Measurements from ENCODE around the gene CTNNA2.

The CTNNA2 gene

DNA sequence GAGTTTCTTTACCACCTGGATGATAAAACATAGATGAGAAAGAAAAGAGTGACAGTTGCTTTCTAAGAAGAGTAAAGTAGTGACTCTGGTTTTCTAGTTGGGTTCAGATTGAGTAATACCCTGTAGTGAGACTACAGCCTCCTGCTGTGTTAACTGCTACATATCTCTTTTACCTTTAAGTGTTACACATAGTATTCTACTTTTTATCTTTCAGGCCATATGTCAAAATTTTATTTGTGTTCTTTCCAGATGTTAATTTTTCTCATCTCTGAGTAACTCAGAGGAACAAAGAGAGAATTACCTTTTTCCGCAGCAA is 348.2 kb downstream of the CTNNA2 start:
- no peak for DNase-seq

DNA sequence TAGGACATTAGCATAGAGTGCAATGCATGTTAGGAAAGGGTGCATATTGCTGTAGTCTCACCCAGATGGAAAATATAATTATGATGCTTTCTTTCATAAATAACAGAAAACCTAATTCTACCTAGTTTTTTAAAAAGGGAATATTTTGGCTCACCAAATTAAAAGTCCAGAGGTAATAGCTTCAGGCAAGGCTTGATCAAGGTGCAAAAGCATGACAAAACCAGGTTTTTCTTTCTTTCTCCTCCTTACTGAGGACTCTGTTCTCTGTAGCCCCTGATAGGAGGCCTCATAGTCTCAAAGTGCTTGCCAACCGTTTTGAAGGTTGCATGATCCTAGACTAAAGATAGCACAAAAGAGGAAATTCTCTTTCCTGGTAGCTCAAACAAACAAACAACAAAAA is 349.9 kb downstream of the CTNNA2 start:
- no peak for DNase-seq

DNA sequence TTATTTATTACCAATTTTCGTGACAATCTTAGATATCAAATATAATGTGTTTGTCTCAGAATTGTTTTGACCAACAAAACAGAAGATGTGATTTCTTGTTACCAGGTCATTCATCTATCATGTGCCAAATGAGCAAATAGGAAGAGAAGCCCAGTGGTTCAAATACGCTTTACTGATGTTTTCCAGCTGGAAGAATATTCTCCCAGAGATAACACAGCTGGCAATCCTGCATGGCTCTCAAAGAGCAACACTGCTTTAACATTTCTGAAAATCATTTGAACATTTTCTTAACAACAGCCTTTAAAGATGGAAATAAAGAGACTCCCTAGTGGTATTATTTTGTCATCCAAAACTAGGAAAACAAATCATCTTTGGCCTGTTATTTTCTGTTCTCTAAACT is 359.8 kb downstream of the CTNNA2 start:
- DNase-seq: no peak

DNA sequence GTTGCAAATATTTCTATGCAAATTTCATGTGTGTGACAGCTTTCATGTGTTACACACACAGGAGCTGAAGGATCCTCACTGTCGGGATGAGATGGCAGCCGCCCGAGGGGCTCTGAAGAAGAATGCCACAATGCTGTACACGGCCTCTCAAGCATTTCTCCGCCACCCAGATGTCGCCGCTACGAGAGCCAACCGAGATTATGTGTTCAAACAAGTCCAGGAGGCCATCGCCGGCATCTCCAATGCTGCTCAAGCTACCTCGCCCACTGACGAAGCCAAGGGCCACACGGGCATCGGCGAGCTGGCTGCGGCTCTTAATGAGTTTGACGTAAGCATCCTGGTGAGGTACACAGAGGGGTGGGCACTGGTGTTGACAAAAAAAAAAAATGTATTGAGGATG is 361.2 kb downstream of the CTNNA2 start:
- no peak for DNase-seq

DNA sequence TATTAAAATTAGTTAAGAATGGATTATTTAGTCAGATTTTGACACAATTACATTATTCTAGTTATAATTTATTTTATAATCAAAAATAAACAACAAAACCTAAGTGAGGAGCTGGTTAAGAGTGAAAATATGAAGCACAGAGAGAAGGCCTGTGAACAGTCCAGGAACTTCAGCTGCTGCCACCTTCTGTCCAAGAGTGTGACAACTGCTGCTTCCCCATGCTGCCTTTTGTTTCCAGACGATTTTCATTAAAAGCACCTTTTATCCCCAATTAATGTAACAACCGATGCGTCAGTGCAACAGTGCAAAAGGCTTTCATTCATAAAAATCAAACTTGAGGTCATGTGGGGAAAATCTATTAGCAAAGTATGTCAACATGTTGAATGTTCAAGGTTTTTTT is 363.6 kb downstream of the CTNNA2 start:
- no peak for DNase-seq

DNA sequence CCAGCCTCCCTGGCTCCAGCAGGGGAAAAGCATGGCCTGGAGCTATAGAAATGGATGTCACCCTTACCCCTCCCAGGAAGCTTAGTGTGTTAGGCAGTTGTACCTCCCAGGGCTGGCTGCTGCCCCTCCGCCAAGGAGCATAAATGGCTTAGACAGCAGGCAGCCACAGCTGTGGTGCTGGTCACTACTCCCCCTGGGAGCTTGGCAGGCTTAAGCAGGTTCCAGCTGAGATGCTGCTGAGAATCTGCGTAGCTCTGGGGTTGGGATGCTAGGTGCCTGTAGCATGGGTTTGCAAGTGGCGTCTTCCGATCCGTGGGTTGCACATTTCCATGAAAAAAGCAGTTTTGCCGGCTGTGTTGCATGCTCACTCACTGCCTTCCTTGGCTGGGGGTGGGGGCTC is 369.7 kb downstream of the CTNNA2 start:
- no peak for DNase-seq

DNA sequence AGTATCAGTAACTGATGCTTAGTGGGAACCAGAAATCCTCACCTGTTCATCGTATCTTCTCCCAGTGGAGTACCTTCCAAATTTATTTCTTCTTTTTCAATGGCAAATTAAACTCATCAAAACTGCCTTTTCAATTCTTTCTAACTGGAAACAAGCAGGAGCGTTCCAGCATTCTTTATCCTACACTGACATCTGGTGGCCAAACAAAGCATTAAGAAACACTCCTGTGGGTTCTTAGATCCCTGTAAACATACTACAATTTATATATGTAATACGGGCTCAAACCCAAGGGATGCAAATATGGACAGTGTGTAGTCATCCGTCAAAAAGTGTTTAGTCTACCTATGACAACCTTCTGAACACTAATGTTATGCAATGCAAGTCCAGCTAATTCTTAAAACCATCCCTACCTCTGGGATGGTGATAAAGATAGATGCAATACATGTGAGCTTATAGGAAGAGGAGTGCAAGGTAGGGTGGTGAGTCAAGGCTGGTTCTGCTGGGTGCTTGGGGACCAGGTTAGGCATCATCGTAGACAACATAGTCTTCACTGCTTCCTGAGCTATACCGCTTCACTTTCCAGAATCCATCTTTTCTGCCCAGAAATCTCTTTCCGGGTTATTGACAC is 375.0 kb downstream of the CTNNA2 start:
- DNase-seq: no peak

DNA sequence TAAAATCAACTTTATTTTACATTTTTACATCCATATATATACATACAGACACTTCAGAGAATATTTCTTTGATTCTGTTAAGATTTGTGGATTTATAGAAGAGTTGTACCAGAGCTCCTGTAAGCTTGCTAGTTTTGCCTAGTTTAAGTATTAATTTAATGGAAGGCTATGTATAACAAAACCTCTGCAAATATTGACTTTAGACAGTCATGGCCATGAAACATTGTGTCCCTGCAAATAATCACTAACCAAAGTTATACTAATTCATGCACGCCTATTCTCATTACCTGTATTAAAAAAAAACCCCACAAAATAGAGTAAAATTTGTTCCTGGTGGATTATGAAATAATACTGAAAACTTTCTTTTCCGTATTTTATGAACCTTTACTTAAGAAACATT is 379.3 kb downstream of the CTNNA2 start:
- DNase-seq: no peak

DNA sequence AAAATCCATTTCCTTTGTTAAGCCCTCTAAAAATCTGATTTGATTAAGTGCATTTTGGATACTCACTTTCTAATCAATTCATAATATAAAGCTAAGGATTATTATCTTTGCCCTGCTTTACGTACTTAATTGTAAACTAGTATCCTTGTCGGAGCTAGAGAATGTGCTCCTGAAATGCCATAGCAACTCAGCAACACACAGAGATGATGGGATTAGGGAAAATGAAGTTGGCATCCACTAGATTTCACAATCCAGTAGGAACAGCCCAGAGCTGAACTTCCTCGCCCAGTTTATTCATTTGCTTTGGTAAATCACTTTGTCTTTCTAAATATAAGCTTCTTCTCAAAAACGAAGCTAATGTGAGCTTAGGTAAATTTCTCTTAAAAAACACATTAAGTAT is 386.3 kb downstream of the CTNNA2 start:
- DNase-seq: no peak

DNA sequence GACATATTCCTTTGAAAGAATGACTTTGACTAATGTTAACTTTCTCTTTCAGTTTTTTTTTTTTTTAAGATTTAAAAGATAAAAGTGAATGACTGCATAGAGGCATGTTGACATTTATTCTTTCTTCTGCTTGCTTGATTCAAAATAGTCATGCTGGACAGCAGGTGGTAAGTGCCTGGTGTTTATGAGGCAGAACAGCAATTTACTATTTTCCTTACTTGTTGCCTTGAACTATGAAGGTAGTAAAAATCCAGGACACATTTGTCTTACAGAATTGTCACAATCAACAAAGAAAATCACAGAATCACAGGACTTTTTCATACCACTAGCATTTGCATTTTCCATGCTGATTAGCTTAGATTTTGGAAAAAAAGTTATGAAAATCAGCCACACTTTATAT is 388.3 kb downstream of the CTNNA2 start:
- DNase-seq: no peak

DNA sequence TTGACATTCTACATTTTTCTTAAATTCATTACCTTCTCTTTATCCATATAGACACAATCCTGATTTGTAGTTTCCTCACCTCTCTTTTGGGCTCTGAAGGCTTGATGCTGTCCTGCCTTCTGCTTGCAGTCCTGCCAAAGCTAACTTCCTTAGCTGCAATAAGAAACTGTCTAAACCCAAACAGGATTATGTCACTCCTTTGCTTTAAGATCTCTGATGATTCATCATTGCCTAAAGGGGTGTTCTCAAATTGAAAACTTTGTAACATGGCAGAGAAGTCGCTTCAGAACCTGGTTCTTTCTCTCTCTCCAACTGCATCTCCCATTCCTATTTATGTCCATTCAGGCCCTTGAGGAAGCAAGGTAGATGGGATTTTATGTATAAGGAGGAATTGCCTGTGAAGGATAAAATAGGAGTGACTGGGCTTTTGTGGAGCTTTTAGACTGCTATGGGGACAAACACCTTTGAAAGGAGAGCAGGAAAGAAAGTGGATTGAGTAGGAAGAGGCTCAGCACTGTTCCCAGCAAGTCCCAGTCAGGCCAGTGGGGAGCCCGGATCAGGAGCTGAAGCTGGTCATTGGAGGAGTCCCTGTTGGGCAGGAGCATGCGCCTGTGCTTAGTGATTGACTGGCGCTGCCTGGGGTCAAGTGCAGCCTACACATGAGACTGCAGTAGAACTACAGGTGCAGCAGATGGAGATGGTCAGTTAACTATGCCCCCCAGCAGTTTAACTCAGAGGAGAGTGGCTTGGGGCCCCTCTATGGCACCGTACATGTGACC is 390.6 kb downstream of the CTNNA2 start:
- DNase-seq: no peak

DNA sequence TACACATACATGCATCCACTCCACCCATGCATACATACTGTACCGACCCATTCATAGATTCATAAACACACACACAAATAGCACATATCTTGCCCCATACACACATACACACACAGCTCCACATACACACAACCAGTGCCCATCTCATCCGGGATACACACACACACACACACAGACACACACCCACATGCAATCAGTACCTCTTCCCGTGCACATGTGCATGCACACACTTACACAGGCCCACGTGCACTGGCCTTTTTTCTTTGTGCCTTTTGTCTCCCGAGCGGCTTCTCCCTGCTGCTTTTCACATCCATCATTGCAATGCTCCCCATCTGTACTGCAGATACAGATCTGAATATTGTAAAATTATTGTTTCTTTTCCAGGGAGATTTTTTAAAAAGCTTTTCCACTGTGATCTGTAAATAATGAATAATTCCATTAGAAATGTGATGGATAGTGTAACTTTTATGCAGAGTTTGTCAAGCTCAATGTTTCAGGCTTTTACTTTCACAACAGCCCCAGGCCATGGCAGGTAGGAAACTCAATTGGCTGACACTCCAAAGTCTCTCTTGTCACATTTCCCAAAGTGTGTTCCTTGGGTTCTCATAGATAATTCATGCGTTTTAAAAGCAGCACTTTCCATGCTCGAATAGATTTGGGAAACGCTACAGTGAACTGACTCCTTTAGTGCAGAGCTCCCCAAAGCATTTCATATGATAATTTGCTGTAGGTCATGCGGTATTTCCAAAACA is 393.5 kb downstream of the CTNNA2 start:
- no peak for DNase-seq

DNA sequence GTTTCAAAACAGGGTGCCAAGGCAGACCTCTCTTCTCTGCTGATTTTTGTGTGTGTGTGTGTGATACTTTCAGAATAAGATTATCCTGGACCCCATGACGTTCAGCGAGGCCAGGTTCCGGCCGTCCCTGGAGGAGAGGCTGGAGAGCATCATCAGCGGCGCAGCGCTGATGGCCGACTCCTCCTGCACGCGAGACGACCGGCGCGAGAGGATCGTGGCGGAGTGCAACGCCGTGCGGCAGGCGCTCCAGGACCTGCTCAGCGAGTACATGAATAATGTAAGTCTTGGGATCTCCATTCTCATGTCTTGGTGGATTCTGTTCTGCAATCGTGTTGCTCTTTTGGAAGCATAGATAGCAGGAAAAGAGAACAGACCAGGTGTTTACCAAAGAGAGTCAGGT is 396.7 kb downstream of the CTNNA2 start:
- DNase-seq: no peak

DNA sequence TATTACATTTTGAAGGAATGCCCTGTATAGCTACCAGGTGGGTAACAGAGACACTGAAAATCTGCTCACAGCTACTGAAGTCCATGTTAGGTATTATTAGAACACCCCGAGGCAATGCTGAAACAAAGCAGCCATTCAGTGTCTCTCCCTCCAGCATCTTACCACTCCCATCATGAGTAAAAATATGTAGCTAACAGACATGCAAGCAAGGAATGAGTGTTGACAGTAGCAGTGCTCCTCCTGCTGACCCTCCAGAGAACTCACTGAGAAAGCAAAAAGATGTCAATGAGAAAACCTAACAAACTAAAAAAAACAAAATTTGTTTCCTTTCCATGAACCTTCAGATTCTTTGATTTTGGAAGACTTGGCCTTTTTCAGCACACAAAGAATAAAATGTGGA is 397.8 kb downstream of the CTNNA2 start:
- no peak for DNase-seq

DNA sequence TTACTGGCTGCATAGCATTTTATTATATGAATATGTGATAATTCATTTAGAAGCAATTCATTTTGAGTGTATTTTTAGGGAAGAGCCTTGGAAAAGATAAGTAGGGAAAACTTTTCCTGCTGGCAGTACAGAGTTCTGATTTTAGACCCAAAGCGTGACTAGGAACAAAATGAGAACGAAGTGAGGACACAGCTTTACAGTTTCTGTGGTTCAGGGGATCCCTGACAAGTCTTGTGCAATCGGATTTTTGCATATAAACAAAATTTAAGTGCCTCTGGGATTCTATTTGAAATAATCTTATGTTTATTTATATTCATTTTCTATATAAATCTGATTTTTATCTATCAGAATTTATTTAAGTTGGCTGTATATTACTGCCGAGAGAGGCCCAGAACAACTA is 402.6 kb downstream of the CTNNA2 start:
- DNase-seq: no peak

DNA sequence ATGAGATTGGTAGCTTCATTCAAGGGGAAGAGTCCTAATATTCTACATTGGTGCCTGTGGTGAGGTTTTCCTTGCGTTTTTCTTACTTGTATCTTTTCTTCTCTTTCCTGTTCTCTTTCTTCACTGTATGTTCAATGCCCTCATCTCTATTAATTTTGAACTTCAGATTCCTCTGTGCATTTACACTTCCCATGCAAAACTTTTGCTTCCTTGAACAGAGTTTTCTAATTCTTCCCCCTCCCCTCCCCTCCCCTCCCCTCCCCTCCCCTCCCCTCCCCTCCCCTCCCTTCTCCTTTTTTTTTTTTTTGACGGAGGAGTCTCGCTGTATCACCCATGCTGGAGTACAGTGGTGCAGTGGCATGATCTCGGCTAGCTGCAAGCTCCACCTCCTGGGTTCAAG is 403.4 kb downstream of the CTNNA2 start:
- DNase-seq: no peak

DNA sequence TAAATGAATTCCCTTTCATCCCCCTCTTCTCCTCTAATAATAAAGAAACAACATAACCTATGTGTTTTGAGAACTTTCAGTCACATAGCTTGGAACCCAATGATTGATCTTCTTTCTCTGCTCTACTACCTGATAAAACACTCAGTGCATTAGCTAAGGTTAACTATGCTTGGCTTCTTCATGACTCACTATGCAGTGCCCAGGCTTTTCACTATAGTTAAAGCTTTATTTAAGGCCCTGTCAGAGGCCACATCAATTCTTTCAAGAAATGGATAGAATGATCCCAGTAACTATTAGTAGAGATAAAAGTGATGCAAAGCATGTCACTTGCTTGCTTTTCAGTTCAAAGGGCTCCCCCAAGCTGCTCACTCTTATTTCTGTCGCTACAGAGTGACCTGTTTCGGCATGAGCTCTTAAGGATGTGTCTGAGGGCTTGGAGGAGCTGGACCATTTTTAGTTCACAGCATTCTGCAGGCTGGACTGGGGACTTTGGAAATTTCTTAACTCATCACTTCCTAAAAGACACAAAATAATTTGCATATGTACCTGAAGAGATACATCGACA is 407.7 kb downstream of the CTNNA2 start:
- no peak for DNase-seq

DNA sequence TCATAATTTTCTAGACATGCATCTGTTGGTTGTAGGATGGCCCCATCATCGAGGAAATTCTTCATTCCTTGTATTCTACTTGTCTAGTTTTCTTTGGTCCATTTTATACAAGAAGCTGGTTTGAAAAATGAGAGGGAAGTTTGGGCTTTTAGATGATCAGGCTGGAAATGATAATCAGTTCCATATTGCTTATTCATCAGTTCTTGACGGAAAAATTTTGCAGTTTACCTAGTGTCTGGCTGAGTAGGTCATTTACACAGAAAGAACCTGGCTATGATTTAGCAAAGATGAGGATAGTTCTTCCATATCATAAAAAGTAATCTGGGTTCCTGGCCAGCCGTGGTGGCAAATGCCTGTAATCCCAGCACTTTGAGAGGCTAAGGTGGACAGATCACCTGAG is 416.8 kb downstream of the CTNNA2 start:
- DNase-seq: no peak

DNA sequence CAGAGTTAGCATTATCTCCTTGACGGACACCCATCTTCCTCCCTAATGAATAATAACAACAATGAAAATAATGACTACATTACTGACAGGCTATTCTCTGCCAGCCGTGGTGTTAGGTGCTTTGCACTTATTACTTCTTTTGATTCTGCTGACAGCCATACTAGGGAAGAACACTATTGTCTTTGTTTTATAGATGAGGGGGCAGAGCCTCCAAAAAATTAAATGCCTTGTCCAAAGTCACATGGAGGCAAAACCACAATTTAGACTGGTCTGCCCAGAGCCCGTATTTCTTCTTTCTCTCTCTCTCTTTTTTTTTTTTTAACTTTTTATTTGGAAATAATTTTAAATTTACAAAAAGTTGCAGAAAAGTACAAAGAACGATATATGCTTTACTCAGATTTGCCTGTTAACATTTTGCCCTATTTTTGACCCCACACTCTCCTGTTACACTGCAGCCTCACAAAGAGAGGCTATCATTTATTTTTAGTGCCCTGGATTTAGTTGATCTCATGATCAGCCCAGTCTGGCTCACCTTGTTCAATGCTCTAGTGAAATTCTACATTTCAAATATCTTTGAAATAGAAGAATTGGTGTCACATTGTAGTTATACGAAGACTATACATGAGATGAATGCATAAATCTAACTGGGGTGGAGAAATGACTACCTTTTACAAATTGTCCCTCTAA is 422.3 kb downstream of the CTNNA2 start:
- DNase-seq: no peak

DNA sequence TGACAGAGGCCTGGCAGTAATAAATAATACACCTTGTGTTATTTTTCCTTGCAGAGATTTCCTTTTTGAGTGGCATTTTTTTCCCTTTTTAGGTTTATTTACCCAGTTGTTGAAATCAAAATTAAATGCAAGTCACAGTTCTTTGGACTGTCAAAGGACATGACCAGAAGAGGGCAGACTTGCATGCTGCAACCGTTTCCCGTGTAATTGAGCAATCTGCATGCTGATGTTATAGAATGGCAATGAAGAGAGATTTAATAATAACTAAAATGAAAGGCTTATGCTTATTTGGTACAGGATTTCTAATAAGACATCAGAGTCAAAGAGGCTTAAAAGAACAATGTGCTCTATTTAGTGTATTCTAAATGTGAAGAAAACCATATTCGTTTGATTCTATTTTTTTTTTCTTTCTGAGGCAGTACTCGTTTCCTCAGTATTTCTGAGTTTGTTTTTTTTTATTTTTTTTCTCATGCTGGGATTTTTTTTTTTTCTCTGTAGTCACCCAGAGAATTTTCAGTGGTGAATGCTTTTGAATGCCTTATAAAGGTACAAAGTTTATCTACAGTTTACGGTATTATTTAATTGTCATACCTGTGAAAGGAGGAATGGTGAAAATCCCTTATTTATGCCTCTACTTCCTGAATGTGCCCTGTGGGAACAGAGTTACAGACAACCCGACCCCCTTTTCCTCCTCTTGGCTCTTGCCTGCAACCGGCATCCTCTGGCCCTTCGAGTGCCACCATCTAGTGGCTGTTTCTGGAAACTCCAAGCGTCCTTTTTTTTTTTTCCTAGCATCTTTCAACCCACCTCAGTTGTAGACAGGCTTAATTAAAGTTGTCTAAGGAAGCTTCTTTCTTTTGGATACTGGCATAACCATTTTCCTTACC is 423.2 kb downstream of the CTNNA2 start:
- DNase-seq: no peak

DNA sequence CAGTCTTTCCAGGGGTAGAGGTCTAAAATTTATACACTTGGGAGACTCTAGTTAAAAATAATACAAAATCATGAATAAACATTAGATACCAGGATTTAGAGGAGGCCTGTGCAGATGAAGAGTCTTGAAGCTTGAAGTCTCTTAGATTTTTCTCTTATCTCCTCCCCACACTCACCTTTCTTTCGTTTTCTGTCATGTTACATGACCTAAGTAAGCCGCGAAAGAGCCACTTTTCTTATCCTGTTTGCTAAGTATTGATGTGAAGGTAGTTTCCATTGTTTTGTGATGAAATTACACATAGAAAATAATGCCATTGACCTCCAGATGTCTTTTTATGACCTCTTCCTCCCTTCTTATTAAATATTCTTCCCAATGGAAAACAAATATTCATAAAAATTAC is 423.9 kb downstream of the CTNNA2 start:
- no peak for DNase-seq

DNA sequence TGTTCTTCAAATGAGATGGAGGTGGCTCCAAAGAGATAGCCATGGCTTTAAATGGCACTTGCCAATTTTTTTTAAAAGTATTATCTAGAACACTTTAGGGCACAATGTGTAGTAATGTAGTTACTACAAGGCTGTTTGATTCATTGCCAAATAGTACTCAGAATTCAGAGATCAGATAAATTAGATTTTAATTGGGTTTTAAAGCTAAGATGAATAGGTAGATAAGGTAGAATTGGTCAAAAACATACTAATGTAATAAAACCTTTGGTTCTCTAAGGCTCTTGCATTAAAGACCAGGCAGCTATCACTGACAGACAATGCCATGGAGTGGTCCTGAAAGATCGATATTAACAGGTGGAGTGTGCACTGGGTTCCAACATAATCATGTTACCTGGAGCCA is 425.8 kb downstream of the CTNNA2 start:
- no peak for DNase-seq

All from NK-92 treated with Interleukin-12 subunit alpha and Interleukin-12 subunit beta, amount 100 ng/mL, for 24 hours (cell line).